GM23338 (cell line): ENCODE measurements around the gene HACD3. TPM values are rescaled to one million over a fixed set of nuclear protein-coding genes. Genes with fewer than 3 reads are reported as not detected.

ENCODE experiments used
- ATAC-seq: fragments of 200-7000 bp; cut with Tn5 transposase; 3 replicates; pipeline ENCODE4 v1.9.1; 2020
- DNase-seq: peaks from one replicate; pipeline ENCODE4 v3.0.0-alpha.2; 2015; ENCODE audit warnings: low spot score
- H2AFZ ChIP-seq: fragments of 200-600 bp; sonication (generic); 2 replicates; pipeline ENCODE4 v1.8.0; 2016; ENCODE audit warnings: antibody characterized with exemption, mild to moderate bottlenecking, moderate library complexity
- H3F3A ChIP-seq: fragments of 200-600 bp; sonication (generic); replicated peaks from 2 replicates; pipeline ENCODE4 v1.8.0; 2017; ENCODE audit warnings: antibody characterized with exemption, mixed run types, low read depth
- H3K27ac ChIP-seq: fragments of 200-600 bp; sonication (generic); 2 replicates; pipeline ENCODE4 v1.6.1; 2016; ENCODE audit warnings: low read depth
- H3K27me3 ChIP-seq: fragments of 200-600 bp; sonication (generic); 2 replicates; pipeline ENCODE4 v1.8.0; 2016; ENCODE audit warnings: mild to moderate bottlenecking, mixed run types, moderate library complexity; ENCODE audit not compliant: insufficient read depth
- H3K36me3 ChIP-seq: fragments of 200-600 bp; sonication (generic); 2 replicates; pipeline ENCODE4 v1.8.0; 2016; ENCODE audit warnings: mild to moderate bottlenecking; ENCODE audit not compliant: insufficient read depth
- H3K4me1 ChIP-seq: fragments of 200-600 bp; sonication (generic); 2 replicates; pipeline ENCODE4 v1.8.0; 2016; ENCODE audit warnings: mild to moderate bottlenecking, moderate library complexity; ENCODE audit not compliant: insufficient read depth
- H3K4me2 ChIP-seq: fragments of 200-600 bp; sonication (generic); 2 replicates; pipeline ENCODE4 v1.7.1; 2017; ENCODE audit warnings: mixed run types
- H3K4me3 ChIP-seq: fragments of 200-600 bp; sonication (generic); 2 replicates; pipeline ENCODE4 v1.6.1; 2016; ENCODE audit warnings: mixed run types
- H3K79me2 ChIP-seq: fragments of 200-600 bp; sonication (generic); replicated peaks from 2 replicates; pipeline ENCODE4 v1.8.0; 2017; ENCODE audit warnings: mild to moderate bottlenecking; ENCODE audit not compliant: insufficient read depth
- H3K9me2 ChIP-seq: fragments of 200-600 bp; sonication (generic); 2 replicates; pipeline ENCODE4 v1.8.0; 2017; ENCODE audit not compliant: insufficient read depth
- H4K20me1 ChIP-seq: fragments of 200-600 bp; sonication (generic); replicated peaks from 2 replicates; pipeline ENCODE4 v1.8.0; 2017; ENCODE audit warnings: mild to moderate bottlenecking; ENCODE audit not compliant: insufficient read depth
- H3K27ac Mint-ChIP-seq: 2 replicates; pipeline ENCODE4 v1.8.0; 2020; ENCODE audit warnings: inconsistent platforms, mild to moderate bottlenecking, moderate library complexity, mixed read lengths
- H3K27me3 Mint-ChIP-seq: 3 replicates; pipeline ENCODE4 v1.8.0; 2022; ENCODE audit warnings: low read depth, mild to moderate bottlenecking, moderate library complexity, mixed read lengths, inconsistent platforms; ENCODE audit not compliant: insufficient read depth, poor library complexity
- H3K36me3 Mint-ChIP-seq: 3 replicates; pipeline ENCODE4 v1.8.0; 2021; ENCODE audit warnings: low read depth, mild to moderate bottlenecking, inconsistent platforms, moderate library complexity, mixed read lengths
- H3K4me1 Mint-ChIP-seq: 3 replicates; pipeline ENCODE4 v1.8.0; 2020; ENCODE audit warnings: mild to moderate bottlenecking, inconsistent platforms, mixed read lengths
- H3K4me3 Mint-ChIP-seq: 3 replicates; pipeline ENCODE4 v1.8.0; 2021; ENCODE audit warnings: moderate library complexity, mild to moderate bottlenecking, inconsistent platforms, mixed read lengths
- H3K9me3 Mint-ChIP-seq: 3 replicates; pipeline ENCODE4 v1.8.0; 2020; ENCODE audit warnings: moderate library complexity, mild to moderate bottlenecking, inconsistent platforms, mixed read lengths
- CREB1 ChIP-seq: fragments of 250-450 bp; sonication (Bioruptor Pico); IDR thresholded peaks from 2 replicates; pipeline ENCODE4 v1.5.0; 2020; ENCODE audit warnings: low read depth, mild to moderate bottlenecking, moderate library complexity
- CTCF ChIP-seq, 2 experiments: fragments of 200-600 bp in 1 of 2; sonication (generic) in 1 of 2; conservative IDR thresholded peaks; 2 replicates each; pipeline versions ENCODE4 v1.5.1 to v1.6.1; 2016 to 2017; ENCODE audit warnings: antibody characterized with exemption in 2 of 2, low read depth in 2 of 2, mild to moderate bottlenecking in 2 of 2, moderate library complexity in 1 of 2
- ETS1 ChIP-seq: IDR thresholded peaks from 2 replicates; pipeline ENCODE4 v1.6.1; 2016; ENCODE audit warnings: antibody characterized with exemption
- NANOG ChIP-seq: IDR thresholded peaks from 2 replicates; pipeline ENCODE4 v1.6.1; 2016; ENCODE audit warnings: antibody characterized with exemption, borderline replicate concordance
- POLR2AphosphoS5 ChIP-seq: IDR thresholded peaks from 2 replicates; pipeline ENCODE4 v1.6.1; 2016; ENCODE audit warnings: antibody characterized with exemption, low read depth
- REST ChIP-seq: IDR thresholded peaks from one replicate; pipeline ENCODE4 v1.6.1; 2018; ENCODE audit warnings: antibody characterized with exemption; ENCODE audit not compliant: unreplicated experiment
- STAT1 ChIP-seq: IDR thresholded peaks from one replicate; pipeline ENCODE4 v1.6.1; 2016; ENCODE audit warnings: antibody characterized with exemption; ENCODE audit not compliant: unreplicated experiment
- ZNF114 ChIP-seq: fragments of 250-450 bp; sonication (Bioruptor Pico); IDR thresholded peaks from 2 replicates; pipeline ENCODE4 v1.5.0; 2020; ENCODE audit warnings: mild to moderate bottlenecking, moderate library complexity
- ZNF462 ChIP-seq: fragments of 250-450 bp; sonication (Bioruptor Pico); IDR thresholded peaks from 2 replicates; pipeline ENCODE4 v1.5.0; 2020; ENCODE audit warnings: mild to moderate bottlenecking, moderate library complexity
- polyA plus RNA-seq: library from polyadenylated mRNA; unstranded; fragments of >200 nt; fragmentation: Nextera tagmentation; extraction: Ambion mirVana; gene quantifications from 2 replicates; pipeline ENCODE4 v1.2.1, GENCODE V29; 2016
- total RNA-seq: library from RNA; depleted of rRNA; stranded (reverse); fragments of >200 nt; shearing (Covaris generic); gene quantifications from 2 replicates; pipeline ENCODE4 v1.2.3, GENCODE V29; 2014

Gene HACD3
- total and polyA plus RNA-seq, 2 experiments from 2014 or later = 123 to 131 TPM

GRCh38 chr15:65583701-65584100 is 53.4 kb downstream of the HACD3 start:
- Mint-ChIP-seq H3K4me3 (no peak overlapping the region), H3K27ac (no peak overlapping the region)
- no peak for ATAC-seq

More at GRCh38 chr15:65583701-65584100, 53.4 kb downstream of the HACD3 start:
- peaks cover 16% of the 10 kb centered on the region for H3K36me3 ChIP-seq
- H3K27ac ChIP-seq = no peak overlapping the region; the same call in 1 of the 2 replicates
- no peaks in the 10 kb centered on the region for H3K27me3 ChIP-seq
- no peak overlapping the region for H2AFZ ChIP-seq
- no peaks in the 10 kb centered on the region for H3K9me2 ChIP-seq
- no peaks in the 10 kb centered on the region; the same call in 1 of the 2 replicates for H3F3A ChIP-seq
- DNase-seq = peak; percentile 9
- TF ChIP-seq REST (no peak), STAT1 (no peak), ETS1 (no peak), ZNF114 (CRISPR knock-in tag) (no peak), NANOG (no peak), CTCF (conservative IDR thresholded peaks at IDR 0.05; ENCODE audit: low read depth in 2 of 2) (no peak), POLR2AphosphoS5 (no peak), ZNF462 (CRISPR knock-in tag) (no peak), CREB1 (CRISPR knock-in tag) (no peak)
- Mint-ChIP-seq H3K9me3 (no peaks in the 10 kb centered on the region), H3K36me3 (peaks cover 56% of the 10 kb centered on the region), H3K4me1 (peaks cover 21% of the 10 kb centered on the region), H3K27me3 (peaks cover 3% of the 10 kb centered on the region)
- no peaks in the 10 kb centered on the region for H3K79me2 ChIP-seq
- H3K4me1 ChIP-seq = no peaks in the 10 kb centered on the region; the same call in 1 of the 2 replicates
- no peak overlapping the region for H3K4me2 ChIP-seq
- no peak overlapping the region for H3K4me3 ChIP-seq
- H4K20me1 ChIP-seq = no peaks in the 10 kb centered on the region
